ENCODE measurements around the gene CCT8L2. TPM values are rescaled to one million over a fixed set of nuclear protein-coding genes. Genes with fewer than 3 reads are reported as not detected.
"Not testable (repeated sequence)": the region's sequence is repeated elsewhere in the genome, so short reads cannot be mapped to it uniquely, and the experiment has no call there.

Gene CCT8L2
- total RNA-seq, result not detected in 2 replicates
- polyA plus RNA-seq, result not detected in 2 replicates
- not detected in 2 replicates for polyA plus RNA-seq (2011; cell fraction: cytosol; rRNA removed)
- not detected in 2 replicates for polyA plus RNA-seq (2011; cell fraction: nucleus; rRNA removed)
- not detected in 2 replicates for polyA plus RNA-seq (2012)
- polyA minus RNA-seq, result not detected in 2 replicates
- not detected for polyA minus RNA-seq (2011; cell fraction: cytosol; rRNA and poly(A)+ RNA removed)
- polyA minus RNA-seq (2011; cell fraction: nucleus; rRNA and poly(A)+ RNA removed), result not detected in 2 replicates
- not detected for Bru-seq, nascent RNA
- not detected for BruChase-seq, experiment 1, labeled RNA remaining after a 6-hour chase
- not detected for BruChase-seq, experiment 2, labeled RNA remaining after a 2-hour chase
- long read RNA-seq, result 0 reads

GRCh38 chr22:16592710-16593109 lies at the start of gene CCT8L2:
TSS of gene CCT8L2 (minus strand) at chr22:16592810. CDS start at chr22:16592550, 260 bp downstream.
- POLR2A ChIA-PET; H3K9ac ChIP-seq (replicated peaks; ENCODE audit: extremely low read depth, insufficient read depth, low read length); H2AFZ ChIP-seq (ENCODE audit: low read depth, low read length): not testable (repeated sequence)

DNA sequence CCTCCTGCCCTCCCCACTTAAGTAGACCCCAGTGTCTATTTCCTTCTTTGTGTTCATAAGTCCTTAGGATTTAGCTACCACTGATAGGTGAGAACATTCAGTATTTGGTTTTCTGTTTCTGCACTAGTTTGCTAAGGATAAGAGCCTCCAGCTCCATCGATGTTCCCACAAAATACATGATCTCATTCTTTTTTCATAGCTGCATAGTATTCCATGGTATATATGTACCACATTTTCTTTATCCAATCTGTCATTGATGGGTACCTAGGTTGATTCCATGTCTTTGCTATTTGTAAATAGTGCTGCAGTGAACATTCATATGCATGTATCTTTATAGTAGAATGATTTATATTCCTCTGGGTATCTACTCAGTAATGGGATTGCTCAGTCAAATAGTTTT lies 42.8 kb upstream of the CCT8L2 start:
- POLR2A ChIA-PET; H2AFZ ChIP-seq (ENCODE audit: low read depth, low read length); H3K36me3 ChIP-seq (ENCODE audit: control insufficient read depth in 2 of 2, extremely low read depth in 1 of 2, insufficient read depth in 2 of 2, low read length in 2 of 2); intact Hi-C loops (cut with micrococcal nuclease); DNase-seq (ENCODE audit: low read depth, low spot score); H3K27me3 ChIP-seq (ENCODE audit: control insufficient read depth in 2 of 2, insufficient read depth in 2 of 2, low read length in 2 of 2); dilution Hi-C loops (cut with MboI; ENCODE audit: extremely low pct_ligation_motif_present, low sequenced_read_pairs); BruUV-seq (replicated peaks); H4K20me1 ChIP-seq (replicated peaks; ENCODE audit: control insufficient read depth, extremely low read depth, insufficient read depth, low read length); H3K4me3 ChIP-seq (replicated peaks in 1 of 3; ENCODE audit: insufficient read depth in 1 of 3, low read depth in 1 of 3, low read length in 3 of 3); H3K27ac ChIP-seq (ENCODE audit: insufficient read depth, low read depth, low read length); H3K4me1 ChIP-seq (ENCODE audit: control insufficient read depth, extremely low read depth, insufficient read depth, low read length); H3K79me2 ChIP-seq (ENCODE audit: control insufficient read depth, insufficient read depth, low read length); H3K4me2 ChIP-seq (ENCODE audit: insufficient read depth, low read length); H3K9me1 ChIP-seq (replicated peaks; ENCODE audit: control insufficient read depth, extremely low read depth, insufficient read depth, low read length); CTCF ChIA-PET; H3K9me3 ChIP-seq (replicated peaks; ENCODE audit: control insufficient read depth, insufficient read depth, low read length); H3K9ac ChIP-seq (replicated peaks; ENCODE audit: extremely low read depth, insufficient read depth, low read length); FAIRE-seq: not testable (repeated sequence)

More at GRCh38 chr22:16592710-16593109, at the start of gene CCT8L2:
- H3K27me3 ChIP-seq (ENCODE audit: control insufficient read depth in 2 of 2, insufficient read depth in 2 of 2, low read length in 2 of 2); H3K9me3 ChIP-seq (replicated peaks; ENCODE audit: control insufficient read depth, insufficient read depth, low read length); BruUV-seq (replicated peaks); H4K20me1 ChIP-seq (replicated peaks; ENCODE audit: control insufficient read depth, extremely low read depth, insufficient read depth, low read length); intact Hi-C loops (cut with micrococcal nuclease); DNase-seq (ENCODE audit: low read depth, low spot score); H3K9me1 ChIP-seq (replicated peaks; ENCODE audit: control insufficient read depth, extremely low read depth, insufficient read depth, low read length); H3K36me3 ChIP-seq (ENCODE audit: control insufficient read depth in 2 of 2, extremely low read depth in 1 of 2, insufficient read depth in 2 of 2, low read length in 2 of 2); dilution Hi-C loops (cut with MboI; ENCODE audit: extremely low pct_ligation_motif_present, low sequenced_read_pairs); H3K4me2 ChIP-seq (ENCODE audit: insufficient read depth, low read length); H3K4me3 ChIP-seq (replicated peaks in 1 of 3; ENCODE audit: insufficient read depth in 1 of 3, low read depth in 1 of 3, low read length in 3 of 3); H3K27ac ChIP-seq (ENCODE audit: insufficient read depth, low read depth, low read length); FAIRE-seq; H3K79me2 ChIP-seq (ENCODE audit: control insufficient read depth, insufficient read depth, low read length); H3K4me1 ChIP-seq (ENCODE audit: control insufficient read depth, extremely low read depth, insufficient read depth, low read length); CTCF ChIA-PET: not testable (repeated sequence)

DNA sequence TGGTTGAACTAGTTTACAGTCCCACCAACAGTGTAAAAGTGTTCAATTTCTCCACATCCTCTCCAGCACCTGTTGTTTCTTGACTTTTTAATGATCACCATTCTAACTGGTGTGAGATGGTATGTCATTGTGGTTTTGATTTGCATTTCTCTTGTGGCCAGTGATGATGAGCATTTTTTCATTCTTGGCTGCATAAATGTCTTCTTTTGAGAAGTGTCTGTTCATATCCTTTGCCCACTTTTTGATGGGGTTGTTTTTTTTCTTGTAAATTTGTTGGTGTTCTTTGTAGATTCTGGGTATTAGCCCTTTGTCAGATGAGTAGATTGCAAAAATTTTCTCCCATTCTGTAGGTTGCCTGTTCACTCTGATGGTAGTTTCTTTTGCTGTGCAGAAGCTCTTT lies 41.5 kb upstream of the CCT8L2 start:
- H3K27ac ChIP-seq (ENCODE audit: insufficient read depth, low read depth, low read length); H3K9me1 ChIP-seq (replicated peaks; ENCODE audit: control insufficient read depth, extremely low read depth, insufficient read depth, low read length); H3K4me3 ChIP-seq (replicated peaks in 1 of 3; ENCODE audit: insufficient read depth in 1 of 3, low read depth in 1 of 3, low read length in 3 of 3); H3K4me1 ChIP-seq (ENCODE audit: control insufficient read depth, extremely low read depth, insufficient read depth, low read length); H3K4me2 ChIP-seq (ENCODE audit: insufficient read depth, low read length); intact Hi-C loops (cut with micrococcal nuclease); dilution Hi-C loops (cut with MboI; ENCODE audit: extremely low pct_ligation_motif_present, low sequenced_read_pairs); H3K9me3 ChIP-seq (replicated peaks; ENCODE audit: control insufficient read depth, insufficient read depth, low read length); H4K20me1 ChIP-seq (replicated peaks; ENCODE audit: control insufficient read depth, extremely low read depth, insufficient read depth, low read length); H3K9ac ChIP-seq (replicated peaks; ENCODE audit: extremely low read depth, insufficient read depth, low read length); BruUV-seq (replicated peaks); POLR2A ChIA-PET; H3K27me3 ChIP-seq (ENCODE audit: control insufficient read depth in 2 of 2, insufficient read depth in 2 of 2, low read length in 2 of 2); H3K79me2 ChIP-seq (ENCODE audit: control insufficient read depth, insufficient read depth, low read length); H3K36me3 ChIP-seq (ENCODE audit: control insufficient read depth in 2 of 2, extremely low read depth in 1 of 2, insufficient read depth in 2 of 2, low read length in 2 of 2); CTCF ChIA-PET; DNase-seq (ENCODE audit: low read depth, low spot score); FAIRE-seq; H2AFZ ChIP-seq (ENCODE audit: low read depth, low read length): not testable (repeated sequence)

- H3K9me1 ChIP-seq (replicated peaks; ENCODE audit: control insufficient read depth, extremely low read depth, insufficient read depth, low read length); H3K27me3 ChIP-seq (ENCODE audit: control insufficient read depth in 2 of 2, insufficient read depth in 2 of 2, low read length in 2 of 2); H3K4me1 ChIP-seq (ENCODE audit: control insufficient read depth, extremely low read depth, insufficient read depth, low read length); POLR2A ChIA-PET; dilution Hi-C loops (cut with MboI; ENCODE audit: extremely low pct_ligation_motif_present, low sequenced_read_pairs); DNase-seq (ENCODE audit: low read depth, low spot score); H3K4me3 ChIP-seq (replicated peaks in 1 of 3; ENCODE audit: insufficient read depth in 1 of 3, low read depth in 1 of 3, low read length in 3 of 3); CTCF ChIA-PET; H3K27ac ChIP-seq (ENCODE audit: insufficient read depth, low read depth, low read length); H3K36me3 ChIP-seq (ENCODE audit: control insufficient read depth in 2 of 2, extremely low read depth in 1 of 2, insufficient read depth in 2 of 2, low read length in 2 of 2); H4K20me1 ChIP-seq (replicated peaks; ENCODE audit: control insufficient read depth, extremely low read depth, insufficient read depth, low read length); BruUV-seq (replicated peaks); H3K9me3 ChIP-seq (replicated peaks; ENCODE audit: control insufficient read depth, insufficient read depth, low read length); H3K79me2 ChIP-seq (ENCODE audit: control insufficient read depth, insufficient read depth, low read length); H2AFZ ChIP-seq (ENCODE audit: low read depth, low read length); intact Hi-C loops (cut with micrococcal nuclease); FAIRE-seq; H3K4me2 ChIP-seq (ENCODE audit: insufficient read depth, low read length); H3K9ac ChIP-seq (replicated peaks; ENCODE audit: extremely low read depth, insufficient read depth, low read length): not testable (repeated sequence)
These were observed 35.9 kb upstream of the CCT8L2 start for GRCh38 chr22:16628476-16628875.

Measured in endothelial cell of umbilical vein (primary cell).